ENCODE results near the gene PLB1. TPM values are rescaled to one million over a fixed set of nuclear protein-coding genes. Genes with fewer than 3 reads are reported as not detected.

The PLB1 gene
- total and polyA plus RNA-seq, 9 of the 15 experiments (the other 6 are each of a cell fraction or from before 2014, with no cell fraction given) = 0.01 to 0.09 (median 0.07) TPM; not detected in 2

DNA sequence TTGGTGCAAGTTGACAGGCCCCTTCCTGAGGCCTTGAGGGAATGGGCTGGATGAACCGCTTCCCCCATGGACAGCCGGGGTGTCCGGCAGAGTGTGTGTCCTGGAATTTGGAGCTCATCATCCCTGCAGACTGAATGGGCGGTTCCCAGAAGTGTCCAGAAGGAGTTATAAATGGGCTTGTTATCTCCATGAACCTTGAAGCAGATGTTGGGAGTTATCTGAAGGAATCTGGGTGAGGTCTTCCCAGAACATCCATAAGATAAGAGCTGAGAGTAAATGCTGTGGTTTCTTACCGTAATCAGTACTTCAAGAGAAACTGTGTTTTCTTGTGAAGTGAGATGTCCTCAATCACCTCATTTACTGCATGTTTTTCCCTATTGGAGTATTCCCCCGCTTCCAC lies 21.1 kb downstream of the PLB1 start (continued):
- TF ChIP-seq, protein P1, sequence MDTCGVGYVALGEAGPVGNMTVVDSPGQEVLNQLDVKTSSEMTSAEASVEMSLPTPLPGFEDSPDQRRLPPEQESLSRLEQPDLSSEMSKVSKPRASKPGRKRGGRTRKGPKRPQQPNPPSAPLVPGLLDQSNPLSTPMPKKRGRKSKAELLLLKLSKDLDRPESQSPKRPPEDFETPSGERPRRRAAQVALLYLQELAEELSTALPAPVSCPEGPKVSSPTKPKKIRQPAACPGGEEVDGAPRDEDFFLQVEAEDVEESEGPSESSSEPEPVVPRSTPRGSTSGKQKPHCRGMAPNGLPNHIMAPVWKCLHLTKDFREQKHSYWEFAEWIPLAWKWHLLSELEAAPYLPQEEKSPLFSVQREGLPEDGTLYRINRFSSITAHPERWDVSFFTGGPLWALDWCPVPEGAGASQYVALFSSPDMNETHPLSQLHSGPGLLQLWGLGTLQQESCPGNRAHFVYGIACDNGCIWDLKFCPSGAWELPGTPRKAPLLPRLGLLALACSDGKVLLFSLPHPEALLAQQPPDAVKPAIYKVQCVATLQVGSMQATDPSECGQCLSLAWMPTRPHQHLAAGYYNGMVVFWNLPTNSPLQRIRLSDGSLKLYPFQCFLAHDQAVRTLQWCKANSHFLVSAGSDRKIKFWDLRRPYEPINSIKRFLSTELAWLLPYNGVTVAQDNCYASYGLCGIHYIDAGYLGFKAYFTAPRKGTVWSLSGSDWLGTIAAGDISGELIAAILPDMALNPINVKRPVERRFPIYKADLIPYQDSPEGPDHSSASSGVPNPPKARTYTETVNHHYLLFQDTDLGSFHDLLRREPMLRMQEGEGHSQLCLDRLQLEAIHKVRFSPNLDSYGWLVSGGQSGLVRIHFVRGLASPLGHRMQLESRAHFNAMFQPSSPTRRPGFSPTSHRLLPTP (IDR thresholded peaks at IDR 0.05; ENCODE audit: borderline replicate concordance, extremely low read depth, insufficient read length) = no peak
- TF ChIP-seq, protein P2, sequence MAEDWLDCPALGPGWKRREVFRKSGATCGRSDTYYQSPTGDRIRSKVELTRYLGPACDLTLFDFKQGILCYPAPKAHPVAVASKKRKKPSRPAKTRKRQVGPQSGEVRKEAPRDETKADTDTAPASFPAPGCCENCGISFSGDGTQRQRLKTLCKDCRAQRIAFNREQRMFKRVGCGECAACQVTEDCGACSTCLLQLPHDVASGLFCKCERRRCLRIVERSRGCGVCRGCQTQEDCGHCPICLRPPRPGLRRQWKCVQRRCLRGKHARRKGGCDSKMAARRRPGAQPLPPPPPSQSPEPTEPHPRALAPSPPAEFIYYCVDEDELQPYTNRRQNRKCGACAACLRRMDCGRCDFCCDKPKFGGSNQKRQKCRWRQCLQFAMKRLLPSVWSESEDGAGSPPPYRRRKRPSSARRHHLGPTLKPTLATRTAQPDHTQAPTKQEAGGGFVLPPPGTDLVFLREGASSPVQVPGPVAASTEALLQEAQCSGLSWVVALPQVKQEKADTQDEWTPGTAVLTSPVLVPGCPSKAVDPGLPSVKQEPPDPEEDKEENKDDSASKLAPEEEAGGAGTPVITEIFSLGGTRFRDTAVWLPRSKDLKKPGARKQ (CRISPR knock-in tag; IDR thresholded peaks at IDR 0.05) = no peak
- TF ChIP-seq EHMT2 (IDR thresholded peaks at IDR 0.05) (no peak), MCM7 (IDR thresholded peaks at IDR 0.05) (no peak), HEY1 (CRISPR knock-in tag; IDR thresholded peaks at IDR 0.05; ENCODE audit: borderline replicate concordance) (peak; percentile 95; the same call in 1 of the 2 replicates), ZKSCAN3 (CRISPR knock-in tag; IDR thresholded peaks at IDR 0.05) (no peak), TAF7 (tag; IDR thresholded peaks at IDR 0.05) (no peak), SREBF2 (CRISPR knock-in tag; IDR thresholded peaks at IDR 0.05) (no peak), TCF7L2 (IDR thresholded peaks at IDR 0.05; ENCODE audit: low read depth, low read length) (no peak), LCOR (CRISPR knock-in tag; IDR thresholded peaks at IDR 0.05) (no peak)
- TF ChIP-seq, protein P3, sequence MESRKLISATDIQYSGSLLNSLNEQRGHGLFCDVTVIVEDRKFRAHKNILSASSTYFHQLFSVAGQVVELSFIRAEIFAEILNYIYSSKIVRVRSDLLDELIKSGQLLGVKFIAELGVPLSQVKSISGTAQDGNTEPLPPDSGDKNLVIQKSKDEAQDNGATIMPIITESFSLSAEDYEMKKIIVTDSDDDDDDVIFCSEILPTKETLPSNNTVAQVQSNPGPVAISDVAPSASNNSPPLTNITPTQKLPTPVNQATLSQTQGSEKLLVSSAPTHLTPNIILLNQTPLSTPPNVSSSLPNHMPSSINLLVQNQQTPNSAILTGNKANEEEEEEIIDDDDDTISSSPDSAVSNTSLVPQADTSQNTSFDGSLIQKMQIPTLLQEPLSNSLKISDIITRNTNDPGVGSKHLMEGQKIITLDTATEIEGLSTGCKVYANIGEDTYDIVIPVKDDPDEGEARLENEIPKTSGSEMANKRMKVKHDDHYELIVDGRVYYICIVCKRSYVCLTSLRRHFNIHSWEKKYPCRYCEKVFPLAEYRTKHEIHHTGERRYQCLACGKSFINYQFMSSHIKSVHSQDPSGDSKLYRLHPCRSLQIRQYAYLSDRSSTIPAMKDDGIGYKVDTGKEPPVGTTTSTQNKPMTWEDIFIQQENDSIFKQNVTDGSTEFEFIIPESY (CRISPR knock-in tag; IDR thresholded peaks at IDR 0.05) = no peak
- TF ChIP-seq, protein P4, sequence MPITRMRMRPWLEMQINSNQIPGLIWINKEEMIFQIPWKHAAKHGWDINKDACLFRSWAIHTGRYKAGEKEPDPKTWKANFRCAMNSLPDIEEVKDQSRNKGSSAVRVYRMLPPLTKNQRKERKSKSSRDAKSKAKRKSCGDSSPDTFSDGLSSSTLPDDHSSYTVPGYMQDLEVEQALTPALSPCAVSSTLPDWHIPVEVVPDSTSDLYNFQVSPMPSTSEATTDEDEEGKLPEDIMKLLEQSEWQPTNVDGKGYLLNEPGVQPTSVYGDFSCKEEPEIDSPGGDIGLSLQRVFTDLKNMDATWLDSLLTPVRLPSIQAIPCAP (CRISPR knock-in tag; IDR thresholded peaks at IDR 0.05; ENCODE audit: borderline replicate concordance) = no peak
- TF ChIP-seq, protein P5, sequence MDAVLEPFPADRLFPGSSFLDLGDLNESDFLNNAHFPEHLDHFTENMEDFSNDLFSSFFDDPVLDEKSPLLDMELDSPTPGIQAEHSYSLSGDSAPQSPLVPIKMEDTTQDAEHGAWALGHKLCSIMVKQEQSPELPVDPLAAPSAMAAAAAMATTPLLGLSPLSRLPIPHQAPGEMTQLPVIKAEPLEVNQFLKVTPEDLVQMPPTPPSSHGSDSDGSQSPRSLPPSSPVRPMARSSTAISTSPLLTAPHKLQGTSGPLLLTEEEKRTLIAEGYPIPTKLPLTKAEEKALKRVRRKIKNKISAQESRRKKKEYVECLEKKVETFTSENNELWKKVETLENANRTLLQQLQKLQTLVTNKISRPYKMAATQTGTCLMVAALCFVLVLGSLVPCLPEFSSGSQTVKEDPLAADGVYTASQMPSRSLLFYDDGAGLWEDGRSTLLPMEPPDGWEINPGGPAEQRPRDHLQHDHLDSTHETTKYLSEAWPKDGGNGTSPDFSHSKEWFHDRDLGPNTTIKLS (IDR thresholded peaks at IDR 0.05; ENCODE audit: borderline replicate concordance, low read depth) = no peak
- TF ChIP-seq, protein P6, sequence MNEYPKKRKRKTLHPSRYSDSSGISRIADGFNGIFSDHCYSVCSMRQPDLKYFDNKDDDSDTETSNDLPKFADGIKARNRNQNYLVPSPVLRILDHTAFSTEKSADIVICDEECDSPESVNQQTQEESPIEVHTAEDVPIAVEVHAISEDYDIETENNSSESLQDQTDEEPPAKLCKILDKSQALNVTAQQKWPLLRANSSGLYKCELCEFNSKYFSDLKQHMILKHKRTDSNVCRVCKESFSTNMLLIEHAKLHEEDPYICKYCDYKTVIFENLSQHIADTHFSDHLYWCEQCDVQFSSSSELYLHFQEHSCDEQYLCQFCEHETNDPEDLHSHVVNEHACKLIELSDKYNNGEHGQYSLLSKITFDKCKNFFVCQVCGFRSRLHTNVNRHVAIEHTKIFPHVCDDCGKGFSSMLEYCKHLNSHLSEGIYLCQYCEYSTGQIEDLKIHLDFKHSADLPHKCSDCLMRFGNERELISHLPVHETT (CRISPR knock-in tag; conservative IDR thresholded peaks at IDR 0.05 in 1 of 2, IDR thresholded peaks at IDR 0.05 in 1 of 2) = peak in 1 of 2 experiments; percentile 88; a peak in 2 of 4 replicates
- TF ChIP-seq, protein P7, sequence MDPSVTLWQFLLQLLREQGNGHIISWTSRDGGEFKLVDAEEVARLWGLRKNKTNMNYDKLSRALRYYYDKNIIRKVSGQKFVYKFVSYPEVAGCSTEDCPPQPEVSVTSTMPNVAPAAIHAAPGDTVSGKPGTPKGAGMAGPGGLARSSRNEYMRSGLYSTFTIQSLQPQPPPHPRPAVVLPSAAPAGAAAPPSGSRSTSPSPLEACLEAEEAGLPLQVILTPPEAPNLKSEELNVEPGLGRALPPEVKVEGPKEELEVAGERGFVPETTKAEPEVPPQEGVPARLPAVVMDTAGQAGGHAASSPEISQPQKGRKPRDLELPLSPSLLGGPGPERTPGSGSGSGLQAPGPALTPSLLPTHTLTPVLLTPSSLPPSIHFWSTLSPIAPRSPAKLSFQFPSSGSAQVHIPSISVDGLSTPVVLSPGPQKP (CRISPR knock-in tag; IDR thresholded peaks at IDR 0.05) = no peak

Data from K562 (cell line).